Muscle layer of duodenum (tissue), 2 donors: Measurements from ENCODE around the gene RAB13.

ENCODE experiments used
- H3K27ac ChIP-seq: one replicate; pipeline ENCODE4 v1.7.0; 2013; ENCODE audit warnings: mild to moderate bottlenecking, low read length
- H3K27me3 ChIP-seq: one replicate; pipeline ENCODE4 v1.7.0; 2013; ENCODE audit warnings: low read depth, mild to moderate bottlenecking, control low read depth, low read length
- H3K36me3 ChIP-seq, 2 donors: one replicate each; pipeline ENCODE4 v1.7.0; 2013; ENCODE audit warnings: low read length in 2 of 2, control low read depth in 1 of 2, mild to moderate bottlenecking in 1 of 2; ENCODE audit not compliant: insufficient read depth in 2 of 2, control insufficient read depth in 1 of 2
- H3K4me1 ChIP-seq, 2 donors: one replicate each; pipeline ENCODE4 v1.7.0; 2013; ENCODE audit warnings: low read length in 2 of 2, mild to moderate bottlenecking in 2 of 2, control low read depth in 1 of 2, moderate library complexity in 1 of 2; ENCODE audit not compliant: insufficient read depth in 2 of 2, control insufficient read depth in 1 of 2
- H3K4me3 ChIP-seq, 2 donors: one replicate each; pipeline ENCODE4 v1.7.0; 2013; ENCODE audit warnings: low read length in 2 of 2, low read depth in 1 of 2, mild to moderate bottlenecking in 1 of 2
- H3K9me3 ChIP-seq, 2 donors: one replicate each; pipeline ENCODE4 v1.7.0; 2013; ENCODE audit warnings: low read length in 2 of 2, control low read depth in 1 of 2, mild to moderate bottlenecking in 1 of 2; ENCODE audit not compliant: control insufficient read depth in 1 of 2
- donor health status: healthy.

RAB13 gene

DNA sequence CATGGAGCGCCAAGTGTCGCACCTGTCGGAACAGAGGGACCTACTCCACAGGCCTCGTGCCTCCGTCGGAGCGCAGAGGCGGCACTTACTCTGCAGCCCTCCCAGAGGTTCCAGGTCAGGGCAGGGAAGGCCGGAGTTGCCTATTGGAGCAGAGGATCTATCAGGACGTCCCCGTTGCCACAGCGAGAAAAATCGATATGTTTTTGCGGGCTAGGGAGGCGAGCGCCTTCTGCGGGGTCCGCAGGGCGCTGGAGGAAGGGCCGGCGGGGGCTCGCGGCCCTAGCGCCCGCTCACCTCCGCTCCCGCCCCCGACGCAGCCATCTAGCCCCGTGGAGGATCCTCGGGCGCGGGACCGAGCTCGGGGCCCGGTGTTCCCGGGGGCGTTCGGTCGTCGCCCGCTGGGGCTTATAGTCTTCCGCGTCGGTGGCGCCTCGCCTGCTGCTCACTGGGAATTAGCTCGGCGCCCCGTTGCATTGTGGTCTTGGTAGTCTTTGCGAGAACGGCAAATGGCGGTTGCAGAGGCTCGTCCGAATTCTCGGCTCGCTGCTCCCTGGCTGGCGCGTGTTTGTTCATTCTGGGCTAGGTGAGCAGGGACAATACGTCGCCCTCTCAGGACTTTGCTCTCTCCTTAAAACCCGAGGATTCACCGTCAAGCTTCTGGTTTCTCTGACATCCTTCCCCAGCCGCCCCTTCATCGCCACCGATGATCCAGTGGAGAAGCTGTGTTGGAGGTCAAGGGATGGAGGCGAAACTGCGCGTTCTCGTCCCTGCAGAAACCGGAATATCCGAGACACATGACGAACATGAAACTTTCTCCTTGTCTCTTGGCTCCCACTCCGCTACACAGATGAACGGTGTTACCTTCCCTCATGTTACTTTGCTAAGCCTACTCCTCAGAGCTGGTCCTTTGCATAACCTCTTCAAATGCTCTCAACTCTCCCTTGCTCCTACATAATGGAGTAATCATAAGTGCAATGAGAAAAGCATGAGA lies 8.6 kb downstream of the RAB13 start, which contains the start of gene JTB:
JTB (minus strand) TSS at position 425 of the 991 bp plus-strand sequence; CDS start at position 3, 422 bp downstream.
- Histone ChIP-seq H3K9me3 (no peaks in the 10 kb centered on the region), H3K4me3 (peak within 1 kb of the TSS; percentile 90 to 92), H3K27ac (peak within 1 kb of the TSS; percentile 90), H3K4me1 (peaks cover 12 to 24% of the 10 kb centered on the region in 2 donors), H3K27me3 (no peaks in the 10 kb centered on the region), H3K36me3 (peaks cover 26 to 30% of the 10 kb centered on the region in 2 donors)

GRCh38 chr1:153976819-153977249 lies 9.3 kb downstream of the RAB13 start:
- peaks cover 26% of the 10 kb centered on the region in 2 donors for H3K36me3 ChIP-seq

DNA sequence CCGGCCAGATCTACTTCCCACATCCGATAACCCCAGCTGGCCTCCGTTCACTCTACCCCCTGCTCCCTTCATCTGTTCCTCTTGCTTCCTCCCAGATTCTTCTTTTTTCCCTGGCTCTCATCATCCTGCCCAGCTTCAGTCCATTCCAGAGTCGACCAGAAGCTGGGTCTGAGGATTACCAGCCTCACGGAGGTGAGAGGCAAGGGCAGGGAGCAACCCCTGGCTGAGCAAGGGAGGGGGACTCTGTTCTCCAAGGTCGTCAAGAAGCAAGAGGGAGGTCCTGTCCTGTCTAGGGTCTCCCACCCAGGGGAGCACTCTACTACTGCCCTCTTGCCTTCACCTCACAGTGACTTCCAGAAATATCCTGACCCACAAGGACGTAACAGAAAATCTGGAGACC lies 12.6 kb downstream of the RAB13 start:
- Histone ChIP-seq H3K4me3 (no peak overlapping the region), H3K4me1 (peaks cover 12 to 26% of the 10 kb centered on the region in 2 donors), H3K9me3 (no peaks in the 10 kb centered on the region), H3K27ac (no peak overlapping the region), H3K36me3 (peaks cover 22 to 24% of the 10 kb centered on the region in 2 donors), H3K27me3 (no peaks in the 10 kb centered on the region)

More at GRCh38 chr1:153976819-153977249, 9.3 kb downstream of the RAB13 start:
- Histone ChIP-seq H3K27ac (peak overlapping the region; percentile 90), H3K4me3 (peak overlapping the region; percentile 90 to 92), H3K27me3 (no peaks in the 10 kb centered on the region), H3K9me3 (no peaks in the 10 kb centered on the region), H3K4me1 (peaks cover 12 to 24% of the 10 kb centered on the region in 2 donors)

- H3K4me3 ChIP-seq = no peak overlapping the region
- peaks cover 12 to 26% of the 10 kb centered on the region in 2 donors for H3K4me1 ChIP-seq
- H3K27me3 ChIP-seq = no peaks in the 10 kb centered on the region
- no peaks in the 10 kb centered on the region for H3K9me3 ChIP-seq
- H3K27ac ChIP-seq = no peak overlapping the region
- peaks cover 22 to 24% of the 10 kb centered on the region in 2 donors for H3K36me3 ChIP-seq
These were observed 13.1 kb downstream of the RAB13 start for GRCh38 chr1:153973071-153973470.

- peaks cover 8 to 19% of the 10 kb centered on the region in 2 donors for H3K4me1 ChIP-seq
- H3K36me3 ChIP-seq = peaks cover 22 to 24% of the 10 kb centered on the region in 2 donors
- H3K9me3 ChIP-seq = no peaks in the 10 kb centered on the region
- H3K4me3 ChIP-seq = no peak overlapping the region
- H3K27ac ChIP-seq = no peak overlapping the region
- no peaks in the 10 kb centered on the region for H3K27me3 ChIP-seq
These were observed 15.8 kb downstream of the RAB13 start for GRCh38 chr1:153970346-153970745.

GRCh38 chr1:153968972-153969371 lies 17.2 kb downstream of the RAB13 start:
- H3K27me3 ChIP-seq = no peaks in the 10 kb centered on the region
- no peak overlapping the region for H3K27ac ChIP-seq
- H3K4me3 ChIP-seq = peak overlapping the region in 1 of 2 donors; percentile 65
- no peaks in the 10 kb centered on the region for H3K9me3 ChIP-seq
- peaks cover 11 to 23% of the 10 kb centered on the region in 2 donors for H3K4me1 ChIP-seq
- H3K36me3 ChIP-seq = peaks cover 11 to 13% of the 10 kb centered on the region in 2 donors

GRCh38 chr1:153968408-153968807 lies 17.7 kb downstream of the RAB13 start:
- H3K4me1 ChIP-seq = peaks cover 11 to 23% of the 10 kb centered on the region in 2 donors
- peak overlapping the region; percentile 65 to 82 for H3K4me3 ChIP-seq
- H3K27ac ChIP-seq = peak overlapping the region; percentile 90
- no peaks in the 10 kb centered on the region for H3K27me3 ChIP-seq
- no peaks in the 10 kb centered on the region for H3K9me3 ChIP-seq
- peaks cover 6 to 7% of the 10 kb centered on the region in 2 donors for H3K36me3 ChIP-seq

DNA sequence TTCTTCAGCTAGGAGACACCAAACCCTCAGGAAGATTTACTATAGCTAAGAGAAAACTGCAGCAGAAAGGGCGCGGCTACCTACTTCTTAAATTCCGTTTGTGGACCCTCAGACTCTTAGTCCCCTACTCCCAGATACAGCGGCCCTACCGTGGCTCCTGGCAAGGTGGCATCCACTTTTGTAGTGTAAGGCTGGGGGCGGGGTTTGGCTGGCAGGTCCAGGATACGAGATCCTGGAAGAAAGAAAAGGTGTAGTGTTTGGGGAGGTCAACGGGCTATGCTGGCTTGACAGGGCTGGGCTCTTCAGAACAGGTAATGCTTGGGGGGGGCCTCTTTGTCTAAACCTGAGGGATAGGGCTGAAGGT lies 18.2 kb downstream of the RAB13 start:
- peak overlapping the region; percentile 90 for H3K27ac ChIP-seq
- no peaks in the 10 kb centered on the region for H3K27me3 ChIP-seq
- peaks cover 3% of the 10 kb centered on the region in 2 donors for H3K36me3 ChIP-seq
- no peaks in the 10 kb centered on the region for H3K9me3 ChIP-seq
- peak overlapping the region; percentile 65 to 82 for H3K4me3 ChIP-seq
- peaks cover 11 to 23% of the 10 kb centered on the region in 2 donors for H3K4me1 ChIP-seq

DNA sequence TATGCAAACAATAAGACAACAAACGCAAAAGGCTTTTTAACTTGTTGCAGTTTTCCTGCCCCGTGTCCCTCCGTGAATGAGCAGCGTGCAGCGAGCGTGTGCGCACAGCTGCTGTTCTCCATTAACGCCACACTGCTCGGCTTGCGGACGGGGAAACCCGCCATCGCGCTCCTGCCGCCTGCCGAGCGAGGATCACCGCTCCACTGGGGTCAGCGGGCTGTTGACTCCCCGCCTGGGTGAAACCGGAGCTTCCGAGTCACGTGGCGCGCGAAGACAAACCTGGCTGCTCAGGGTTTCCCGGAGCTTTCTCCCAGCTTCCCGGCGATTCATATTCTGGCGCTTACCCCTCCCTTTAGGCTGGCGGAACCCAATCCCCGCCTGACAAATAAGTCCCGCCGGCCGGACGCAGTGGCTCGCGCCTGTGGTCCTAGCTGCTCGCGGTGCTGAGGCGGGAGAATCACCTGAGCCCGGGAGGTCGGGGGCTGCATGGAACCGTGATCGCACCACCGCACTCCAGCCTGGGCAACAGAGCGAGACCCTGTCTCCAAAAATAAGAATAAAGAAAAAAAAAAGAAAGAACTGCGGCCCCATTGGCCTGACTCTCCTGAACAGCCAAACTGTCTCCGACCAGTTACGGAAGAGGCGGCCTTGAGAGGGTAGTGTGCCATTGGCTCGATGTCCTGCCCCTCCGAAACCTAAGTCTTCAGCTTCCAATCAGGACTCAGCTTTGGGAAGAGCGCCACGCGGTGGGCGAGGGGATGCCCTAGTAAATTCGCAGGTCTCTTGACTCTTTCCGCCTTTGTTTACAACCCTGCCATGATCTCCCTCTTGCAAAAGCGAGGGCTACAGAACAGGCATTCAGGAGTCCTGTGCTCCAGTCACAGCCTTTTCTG lies 18.8 kb downstream of the RAB13 start, which contains the start of gene CREB3L4:
CREB3L4 (plus strand) TSS at position 796 of the 893 bp plus-strand sequence. CDS start 624 bp downstream, outside the sequence.
- Histone ChIP-seq H3K27ac (peak within 1 kb of the TSS; percentile 90), H3K4me1 (peaks cover 11 to 27% of the 10 kb centered on the region in 2 donors), H3K4me3 (peak within 1 kb of the TSS; percentile 65 to 82), H3K36me3 (no peaks in the 10 kb centered on the region), H3K27me3 (no peaks in the 10 kb centered on the region), H3K9me3 (no peaks in the 10 kb centered on the region)

DNA sequence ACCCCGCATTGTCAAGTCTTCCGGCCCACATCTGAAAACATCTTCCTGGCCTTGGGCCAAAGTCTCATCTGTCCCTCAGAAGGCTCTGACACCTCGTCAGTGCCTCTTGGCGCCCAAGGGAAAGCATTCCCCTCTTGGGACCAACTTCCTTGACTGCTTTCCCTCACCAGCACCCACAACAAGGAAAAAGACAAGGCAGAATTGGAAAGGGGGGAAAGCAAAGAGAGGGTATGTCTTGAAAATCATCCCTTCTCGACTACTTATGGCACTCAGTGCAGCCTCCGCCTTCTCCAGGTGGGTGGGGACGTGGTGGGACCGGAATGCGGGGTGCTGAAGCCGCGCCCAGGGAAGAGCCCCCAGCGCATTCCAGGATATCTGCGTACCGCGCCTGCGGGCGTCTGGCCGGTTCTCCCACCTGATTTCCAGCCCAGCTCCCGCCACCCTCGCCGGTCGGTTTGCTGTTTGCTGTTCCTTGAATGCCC lies 22.2 kb downstream of the RAB13 start:
- H3K27me3 ChIP-seq = no peaks in the 10 kb centered on the region
- peaks cover 6 to 10% of the 10 kb centered on the region in 2 donors for H3K36me3 ChIP-seq
- peaks cover 28 to 49% of the 10 kb centered on the region in 2 donors for H3K4me1 ChIP-seq
- H3K27ac ChIP-seq = peak overlapping the region; percentile 94
- H3K9me3 ChIP-seq = no peaks in the 10 kb centered on the region
- peak overlapping the region; percentile 81 to 84 for H3K4me3 ChIP-seq
